NCI-H1105 treated with DMSO at 0.1 percent for 48 hours (cell line): ENCODE results near the gene DBP.
"Not testable (repeated sequence)": the region's sequence is repeated elsewhere in the genome, so short reads cannot be mapped to it uniquely, and the experiment has no call there.

Experiments used
- DNase-seq: peaks from one replicate; lab custom pipeline; 2025; lab: John Stamatoyannopoulos, UW

Gene DBP

GRCh38 chr19:48665786-48666185 lies 28.6 kb upstream of the DBP start:
- DNase-seq = no peak

GRCh38 chr19:48664476-48664875 lies 27.3 kb upstream of the DBP start:
- DNase-seq = no peak

GRCh38 chr19:48663667-48664066 lies 26.5 kb upstream of the DBP start:
- no peak for DNase-seq

GRCh38 chr19:48661711-48662090 lies 24.5 kb upstream of the DBP start:
- no peak for DNase-seq

- peak; percentile 3 for DNase-seq
Measured at GRCh38 chr19:48660852-48661710, 23.9 kb upstream of the DBP start.

GRCh38 chr19:48659768-48660167 lies 22.6 kb upstream of the DBP start:
- no peak for DNase-seq

- DNase-seq = no peak
Measured at GRCh38 chr19:48658483-48658882, 21.3 kb upstream of the DBP start.

GRCh38 chr19:48657828-48658227 lies 20.6 kb upstream of the DBP start:
- not testable (repeated sequence) for DNase-seq

- DNase-seq = no peak
Measured at GRCh38 chr19:48656840-48657474, 19.8 kb upstream of the DBP start.

GRCh38 chr19:48654299-48655059 lies 17.3 kb upstream of the DBP start:
- DNase-seq = peak; percentile 30

GRCh38 chr19:48651683-48652048 lies 14.5 kb upstream of the DBP start:
- DNase-seq = no peak

GRCh38 chr19:48650974-48651682 lies 13.9 kb upstream of the DBP start:
- no peak for DNase-seq

GRCh38 chr19:48648134-48648533 lies 11.0 kb upstream of the DBP start:
- no peak for DNase-seq

GRCh38 chr19:48646722-48647216 lies 9.6 kb upstream of the DBP start:
- peak; percentile 92 for DNase-seq

- peak; percentile 81 for DNase-seq
Measured at GRCh38 chr19:48646001-48646721, 9.0 kb upstream of the DBP start, which contains the start of gene CA11. Gene CA11 (minus strand): TSS chr19:48646187. CDS start chr19:48645632, 555 bp downstream.

- DNase-seq = peak; percentile 56
Measured at GRCh38 chr19:48645620-48646000, 8.4 kb upstream of the DBP start.

GRCh38 chr19:48644839-48645619 lies 7.8 kb upstream of the DBP start:
- peak; percentile 80 for DNase-seq

GRCh38 chr19:48644355-48644754 lies 7.2 kb upstream of the DBP start:
- no peak for DNase-seq

GRCh38 chr19:48642862-48643261 lies 5.7 kb upstream of the DBP start:
- DNase-seq = no peak

GRCh38 chr19:48641850-48642249 lies 4.7 kb upstream of the DBP start:
- DNase-seq = no peak
